LNCAP (cell line): ENCODE measurements around the gene ALDH16A1.

Experiments used
- CTCF ChIP-seq: fragments of 450-650 bp; IDR thresholded peaks from 2 replicates; pipeline ENCODE4 v1.5.1; 2017; ENCODE audit warnings: mild to moderate bottlenecking

Gene ALDH16A1

GRCh38 chr19:49453013-49453756 lies at the start of gene ALDH16A1:
Gene ALDH16A1 (plus strand): TSS chr19:49453225. CDS start chr19:49453332, 107 bp downstream.
- TF ChIP-seq CTCF = no peak

- no peak for TF ChIP-seq CTCF
Observed at GRCh38 chr19:49403404-49404187, 49.4 kb upstream of the ALDH16A1 start.

- TF ChIP-seq CTCF = no peak
Observed at GRCh38 chr19:49407079-49407478, 45.9 kb upstream of the ALDH16A1 start.

- TF ChIP-seq CTCF = no peak
Observed at GRCh38 chr19:49407482-49408015, 45.5 kb upstream of the ALDH16A1 start.

- no peak for TF ChIP-seq CTCF
Observed at GRCh38 chr19:49408816-49409440, 44.1 kb upstream of the ALDH16A1 start.

GRCh38 chr19:49409441-49410029 lies 43.5 kb upstream of the ALDH16A1 start:
- no peak for TF ChIP-seq CTCF

- no peak for TF ChIP-seq CTCF
Observed at GRCh38 chr19:49411681-49412326, 41.2 kb upstream of the ALDH16A1 start.
